Activated gamma-delta T cell treated with Interleukin-2 at 50 U/mL for 16 hours (primary cell): ENCODE measurements around the gene TMEM89.
A peak's percentile ranks its signal among the peaks of the same experiment; 100 is the strongest.

ENCODE experiments used
- DNase-seq: peaks from one replicate; pipeline ENCODE4 v3.0.0-alpha.2; 2020

TMEM89 gene

GRCh38 chr3:48621461-48621869 lies at the start of gene TMEM89:
TMEM89 (minus strand) TSS chr3:48621769; CDS start chr3:48621756, 13 bp downstream.
- no peak for DNase-seq

GRCh38 chr3:48664929-48665328 lies 43.4 kb upstream of the TMEM89 start:
- DNase-seq, result no peak

DNA sequence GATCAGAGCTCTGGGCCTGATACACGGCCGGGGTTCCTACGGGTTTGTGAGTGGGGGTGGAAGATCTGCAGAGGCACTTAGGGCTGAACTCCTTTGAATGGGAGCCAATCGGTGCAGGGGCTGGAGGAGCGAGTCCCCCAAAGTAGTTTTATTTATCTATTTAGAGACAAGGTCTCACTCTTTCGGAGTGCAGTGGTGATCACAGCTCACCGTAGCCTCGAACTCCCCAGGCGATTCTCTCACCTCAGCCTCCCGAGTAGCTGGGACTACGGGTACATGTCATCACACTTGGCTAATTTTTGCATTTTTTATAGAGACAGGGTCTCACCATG lies 42.7 kb upstream of the TMEM89 start:
- DNase-seq, result no peak

- DNase-seq, result peak; percentile 75
Observed at GRCh38 chr3:48663489-48664312, 42.1 kb upstream of the TMEM89 start.

- peak; percentile 22 for DNase-seq
Observed at GRCh38 chr3:48662753-48663488, 41.4 kb upstream of the TMEM89 start, which contains the start of gene CELSR3. CELSR3 (minus strand) TSS chr3:48662886; CDS start chr3:48662634, 252 bp downstream.

GRCh38 chr3:48662145-48662752 lies 40.7 kb upstream of the TMEM89 start:
- no peak for DNase-seq

DNA sequence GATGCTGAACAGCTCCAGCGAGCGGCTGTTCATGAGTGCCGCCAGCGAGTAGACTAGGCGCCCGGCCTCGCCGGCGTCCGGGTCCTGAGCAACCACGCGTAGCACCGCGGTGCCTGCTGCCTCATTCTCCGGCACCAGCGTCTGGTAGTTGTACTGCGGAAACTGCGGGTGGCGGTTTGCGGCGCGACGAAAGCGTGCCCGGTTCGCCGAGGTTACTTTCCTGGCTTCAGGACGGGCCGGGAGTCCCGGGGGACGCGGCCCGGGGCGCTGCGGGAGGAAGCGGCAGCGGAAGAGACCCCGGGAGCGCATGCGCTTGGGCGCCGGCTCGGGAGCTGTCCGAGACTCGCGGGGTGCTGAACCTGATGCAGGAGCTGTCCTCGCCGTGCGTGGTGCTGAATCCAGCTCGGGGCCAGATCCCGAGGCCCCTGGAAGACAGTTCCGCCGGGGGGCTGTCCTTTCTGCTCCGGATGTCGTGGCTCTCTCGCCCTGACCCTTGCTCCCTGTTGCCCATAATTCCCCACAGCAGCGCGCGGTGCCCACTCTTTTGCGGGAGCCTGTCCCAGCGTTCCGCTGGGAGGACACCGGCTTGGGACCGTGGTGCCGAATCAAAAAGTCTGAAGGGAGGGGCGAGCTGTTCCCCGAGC lies 40.1 kb upstream of the TMEM89 start:
- peak; percentile 68 for DNase-seq

DNA sequence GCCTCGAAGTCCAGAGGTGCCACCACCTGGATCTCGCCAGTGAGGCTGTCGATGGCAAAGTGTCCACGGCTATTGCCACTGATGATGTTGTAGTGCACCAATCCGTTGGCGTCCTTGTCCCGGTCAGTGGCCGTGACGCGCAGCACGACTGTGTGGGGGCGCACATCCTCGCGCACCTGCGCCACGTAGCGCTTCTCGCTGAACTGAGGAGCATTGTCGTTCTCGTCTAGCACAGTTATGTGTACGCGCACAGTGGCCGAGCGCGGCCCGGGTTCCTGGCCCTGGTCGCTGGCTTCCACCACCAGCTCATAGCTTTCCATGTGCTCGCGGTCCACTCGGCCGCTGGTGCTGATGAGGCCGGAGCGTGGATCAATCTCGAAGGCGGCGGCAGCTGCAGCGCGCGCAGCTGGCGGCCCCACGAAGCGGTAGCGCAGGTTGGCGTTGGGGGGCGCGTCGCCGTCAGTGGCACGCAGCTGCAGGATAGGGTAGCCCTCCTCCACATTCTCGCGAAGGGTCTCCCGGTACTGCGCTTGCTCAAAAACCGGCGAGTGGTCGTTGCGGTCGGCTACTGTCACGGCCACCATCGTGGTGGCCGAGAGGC lies 39.3 kb upstream of the TMEM89 start:
- DNase-seq, result no peak

- DNase-seq, result no peak
Observed at GRCh38 chr3:48656841-48657281, 35.3 kb upstream of the TMEM89 start.

DNA sequence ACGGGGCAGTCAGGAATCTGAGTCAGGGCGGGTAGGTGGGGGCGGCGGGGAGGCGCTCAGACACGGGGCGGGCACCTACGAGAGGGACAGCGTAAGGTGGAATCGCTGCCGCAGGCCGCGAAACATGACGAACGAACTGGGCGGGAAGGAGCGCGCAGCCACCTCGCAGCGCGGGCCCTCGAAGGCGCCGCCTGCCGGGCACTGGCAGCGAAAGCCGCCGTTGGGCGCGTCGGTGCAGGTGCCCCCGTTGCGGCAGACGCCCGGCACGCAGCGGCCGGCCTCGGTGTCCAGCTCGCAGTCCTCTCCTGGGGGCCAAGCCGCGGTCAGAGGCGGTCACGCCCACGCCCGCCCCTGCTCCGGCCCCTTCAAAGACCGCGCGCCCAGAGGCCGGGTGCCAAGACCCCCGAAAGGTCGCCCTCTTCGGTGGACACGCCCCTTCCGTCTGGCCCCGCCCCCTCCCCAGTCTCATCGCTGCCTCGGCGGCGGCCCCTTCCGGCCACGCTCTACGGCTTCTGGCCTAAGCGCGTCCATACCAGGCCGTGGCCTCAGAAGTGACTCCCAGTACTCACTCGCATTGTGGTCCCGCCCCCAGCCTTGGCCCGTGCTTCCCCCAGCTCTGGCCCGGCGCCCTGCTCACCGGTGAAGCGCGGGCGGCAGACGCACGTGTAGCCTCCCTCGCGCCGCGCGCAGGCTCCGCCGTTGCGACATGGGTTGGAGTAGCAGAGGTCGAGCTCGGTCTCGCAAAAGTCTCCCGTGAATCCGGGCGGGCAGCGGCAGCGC lies 34.7 kb upstream of the TMEM89 start:
- peak; percentile 80 for DNase-seq

DNA sequence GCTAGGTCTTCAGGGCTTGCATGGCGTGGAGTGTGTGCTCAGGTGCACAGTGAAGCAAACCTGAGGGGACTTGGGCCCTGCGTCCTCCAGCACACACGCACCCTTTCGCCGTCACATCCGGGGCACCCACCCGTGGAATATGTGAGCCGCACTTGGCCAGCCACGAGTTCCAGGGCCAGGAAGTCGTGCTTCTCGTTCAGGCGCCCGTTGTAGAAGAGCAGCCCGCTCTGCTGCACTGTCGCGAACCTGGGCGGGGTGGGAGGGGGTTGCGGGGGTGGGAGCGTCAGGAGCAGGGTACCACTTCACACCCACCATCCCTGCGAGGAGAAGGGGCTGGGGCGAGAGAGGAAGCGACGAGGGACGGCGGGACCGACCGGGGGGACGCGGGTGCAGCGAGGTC lies 34.0 kb upstream of the TMEM89 start:
- peak; percentile 36 for DNase-seq

DNA sequence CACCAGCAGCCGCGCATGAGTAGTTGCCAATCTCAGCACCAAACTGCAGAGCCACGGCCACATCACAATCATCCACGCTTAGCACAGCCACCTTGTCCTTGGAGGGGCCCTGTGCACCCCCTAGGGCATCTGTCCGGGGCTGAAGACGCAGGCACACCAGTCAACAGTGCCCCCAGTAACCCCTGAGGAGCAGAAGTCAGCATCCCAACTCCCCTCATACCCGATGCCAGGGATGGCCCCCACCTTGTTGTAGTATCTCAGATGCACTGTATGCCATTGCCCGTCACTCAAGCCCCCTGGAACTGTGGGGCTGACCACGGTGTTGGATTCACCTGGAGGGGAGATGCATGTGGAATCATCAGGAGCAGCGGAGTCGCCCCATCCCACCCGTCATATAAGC lies 33.5 kb upstream of the TMEM89 start:
- no peak for DNase-seq

- DNase-seq, result no peak
Observed at GRCh38 chr3:48652923-48653715, 31.6 kb upstream of the TMEM89 start.

DNA sequence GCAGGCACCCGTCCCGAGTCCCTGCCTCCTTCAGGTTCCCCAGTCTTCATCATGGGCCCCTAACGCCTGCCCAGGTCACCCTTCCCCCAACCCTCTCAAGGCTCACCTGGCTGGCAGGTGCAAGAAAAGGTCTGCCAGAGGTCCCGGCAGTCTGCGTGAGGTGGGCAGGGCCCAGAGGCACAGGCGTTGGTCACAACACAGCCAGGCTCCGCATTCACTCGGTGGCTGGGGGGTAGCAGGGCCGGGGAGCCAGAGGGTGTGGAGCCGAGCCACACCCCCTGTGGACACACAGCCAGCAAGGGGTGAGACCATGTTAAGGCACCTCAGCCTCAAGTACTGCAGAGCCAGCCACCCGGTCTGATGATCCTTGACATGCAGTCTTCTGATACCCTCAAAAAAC lies 30.2 kb upstream of the TMEM89 start:
- DNase-seq, result no peak

DNA sequence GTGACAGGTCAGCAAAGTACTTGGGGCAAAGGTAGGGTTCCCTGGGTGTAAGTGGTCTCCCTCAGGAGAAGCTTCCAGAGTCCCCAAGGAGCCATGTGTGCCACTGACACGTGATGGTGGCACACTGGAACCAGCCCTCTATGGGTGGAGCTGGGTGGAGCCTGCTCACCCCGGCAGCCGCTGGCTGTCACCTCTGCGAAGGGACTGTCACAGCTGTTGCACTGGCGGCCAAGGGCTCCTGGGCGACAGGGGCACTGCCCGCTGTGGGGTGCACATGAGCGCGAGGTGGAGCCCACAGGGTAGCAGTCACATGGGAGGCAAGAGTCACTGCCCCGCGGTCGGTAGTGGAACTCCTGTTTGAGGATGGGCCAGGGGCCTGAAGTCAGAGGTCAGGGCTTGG lies 29.2 kb upstream of the TMEM89 start:
- DNase-seq, result no peak

- no peak for DNase-seq
Observed at GRCh38 chr3:48648188-48648850, 26.8 kb upstream of the TMEM89 start.

- no peak for DNase-seq
Observed at GRCh38 chr3:48647714-48648113, 26.1 kb upstream of the TMEM89 start.

DNA sequence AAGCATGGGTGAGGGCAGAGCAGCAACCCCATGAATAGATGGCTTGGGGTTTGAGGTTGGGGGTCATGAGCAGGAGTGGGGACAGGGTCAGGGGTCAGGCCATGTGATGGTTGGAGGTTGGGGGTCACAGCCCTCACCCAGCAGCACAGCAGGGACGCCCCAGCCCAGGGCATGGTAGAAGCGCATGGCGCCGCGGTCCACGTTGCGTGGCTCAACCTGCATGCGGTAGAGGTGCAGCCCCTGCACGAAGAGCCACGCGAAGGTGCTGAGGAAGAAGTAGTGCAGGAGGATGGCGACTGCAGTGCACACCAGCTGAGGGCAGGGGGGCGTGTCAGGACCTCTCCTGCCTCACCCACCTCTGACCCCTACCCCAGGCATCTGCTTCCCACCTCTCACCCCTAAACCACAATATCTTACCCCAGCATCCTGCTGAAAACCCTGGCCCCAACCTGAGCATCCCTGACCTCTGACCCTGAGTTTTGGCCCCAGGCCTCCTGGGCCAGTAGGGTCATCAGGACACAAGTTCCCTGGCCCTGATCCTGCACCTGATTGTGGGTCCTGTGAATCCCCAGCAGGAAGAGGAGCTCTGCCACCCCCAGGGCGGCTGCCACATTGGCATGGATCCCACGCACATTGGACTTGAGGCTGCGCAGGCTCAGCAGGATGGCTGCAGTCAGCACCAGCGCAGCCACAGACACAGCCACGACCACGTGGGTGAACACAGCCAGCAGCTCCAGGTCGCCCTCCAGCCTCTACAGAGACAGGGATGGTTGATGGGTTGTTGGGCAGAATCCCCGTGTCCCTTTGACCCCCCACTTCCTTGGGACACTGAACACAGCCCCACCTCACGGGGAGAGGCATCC lies 23.6 kb upstream of the TMEM89 start:
- no peak for DNase-seq

DNA sequence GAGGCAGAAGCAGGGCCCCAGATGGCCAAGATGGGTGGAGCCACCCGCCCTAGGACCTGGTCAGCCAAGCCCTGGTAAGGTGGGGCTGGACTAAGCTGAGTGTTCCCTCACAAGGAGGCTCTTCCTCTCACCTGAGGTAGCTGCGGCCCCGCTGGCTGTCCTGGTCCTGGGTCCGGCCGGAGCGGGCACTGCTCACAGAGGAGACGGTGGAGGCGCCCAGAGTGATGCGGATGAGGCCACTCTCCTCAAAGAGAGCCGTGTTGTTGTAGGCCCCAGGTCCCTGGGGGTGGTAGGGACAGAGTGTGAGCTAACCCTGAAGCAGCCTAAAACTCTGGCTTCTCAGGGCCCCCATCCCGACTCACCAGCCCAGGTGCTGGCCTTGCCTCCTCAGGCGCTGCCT lies 21.0 kb upstream of the TMEM89 start:
- no peak for DNase-seq

GRCh38 chr3:48641396-48641795 lies 19.8 kb upstream of the TMEM89 start:
- no peak for DNase-seq
